B cell (primary cell): ENCODE data around the gene BTG3. TPM values are rescaled to one million over a fixed set of nuclear protein-coding genes. Genes with fewer than 3 reads are reported as not detected.

ENCODE experiments used
- ATAC-seq: fragments of 200-7000 bp; cut with Tn5 transposase; one replicate; pipeline ENCODE4 v1.10.0; 2021; ENCODE audit warnings: low read depth, mild to moderate bottlenecking, moderate number of reproducible peaks, moderate library complexity
- CTCF ChIA-PET: fragments of 350-600 bp; sonication (Branson Sonifier 250); formaldehyde crosslinking; loops from one replicate; lab custom pipeline; 2021; ENCODE audit warnings: antibody characterized with exemption, inconsistent platforms; lab: Charles Lee
- POLR2A ChIA-PET: fragments of 350-600 bp; sonication (Branson Sonifier 250); formaldehyde crosslinking; loops from one replicate; lab custom pipeline; 2021; ENCODE audit warnings: antibody characterized with exemption; lab: Charles Lee
- DNase-seq: peaks from one replicate; pipeline ENCODE4 v3.0.0; 2013
- H2AFZ ChIP-seq: 2 replicates; pipeline ENCODE4 v1.6.1; 2012; ENCODE audit warnings: mild to moderate bottlenecking, low read depth, low read length; ENCODE audit not compliant: insufficient read depth, poor library complexity, severe bottlenecking
- H3K27ac ChIP-seq, 2 donors: 1 replicate in 1 of 2; 2 replicates in 1 of 2; pipeline ENCODE4 v1.5.1; 2012 to 2013; ENCODE audit warnings: low read length in 2 of 2, mild to moderate bottlenecking in 2 of 2, moderate library complexity in 1 of 2
- H3K27me3 ChIP-seq, 4 experiments: fragments of 200-600 bp in 1 of 4; sonication (generic) in 1 of 4; replicated peaks in 1 of 4; 1 replicate in 2 of 4; 2 replicates in 2 of 4; pipeline versions ENCODE4 v1.6.1 to v1.7.0; 2013 to 2016; ENCODE audit warnings: low read length in 3 of 4, mild to moderate bottlenecking in 2 of 4, mixed read lengths in 1 of 4, moderate library complexity in 1 of 4; ENCODE audit not compliant: insufficient read depth in 4 of 4, control insufficient read depth in 3 of 4; ENCODE audit errors: control extremely low read depth in 1 of 4
- H3K36me3 ChIP-seq, 2 experiments: replicated peaks in 1 of 2; 1 replicate in 1 of 2; 2 replicates in 1 of 2; pipeline versions ENCODE4 v1.6.1 to v1.7.1; 2013; ENCODE audit warnings: low read length in 1 of 2; ENCODE audit not compliant: insufficient read depth in 2 of 2, control insufficient read depth in 1 of 2; ENCODE audit errors: control extremely low read depth in 1 of 2, extremely low read depth in 1 of 2
- H3K4me1 ChIP-seq, 2 donors: fragments of 200-600 bp in 1 of 2; sonication (generic) in 1 of 2; 1 replicate in 1 of 2; 2 replicates in 1 of 2; pipeline versions ENCODE4 v1.5.1 to v1.6.1; 2013 to 2017; ENCODE audit warnings: low read length in 2 of 2; ENCODE audit not compliant: control insufficient read depth in 2 of 2, insufficient read depth in 2 of 2
- H3K4me2 ChIP-seq: replicated peaks from 2 replicates; pipeline ENCODE3; 2012; ENCODE audit warnings: mild to moderate bottlenecking, low read depth, low read length; ENCODE audit not compliant: poor library complexity, severe bottlenecking
- H3K4me3 ChIP-seq, 5 experiments: fragments of 200-600 bp in 1 of 5; sonication (generic) in 1 of 5; 1 replicate in 3 of 5; 2 replicates in 2 of 5; pipeline versions ENCODE4 v1.5.1 to v1.7.0; 2011 to 2016; ENCODE audit warnings: low read length in 4 of 5, mild to moderate bottlenecking in 4 of 5, low read depth in 2 of 5, control low read depth in 1 of 5, moderate library complexity in 1 of 5; ENCODE audit not compliant: insufficient read depth in 1 of 5; ENCODE audit errors: control extremely low read depth in 1 of 5, extremely low read depth in 1 of 5
- H3K79me2 ChIP-seq: fragments of 200-600 bp; sonication (generic); one replicate; pipeline ENCODE4 v1.6.0; 2016; ENCODE audit warnings: low read length; ENCODE audit not compliant: control insufficient read depth, insufficient read depth
- H3K9ac ChIP-seq: fragments of 200-600 bp; sonication (generic); 2 replicates; pipeline ENCODE4 v1.6.1; 2017; ENCODE audit warnings: mild to moderate bottlenecking, low read length, moderate library complexity
- H3K9me3 ChIP-seq, 3 donors: one replicate each; pipeline versions ENCODE4 v1.6.1 to v1.7.1; 2013; ENCODE audit warnings: low read length in 2 of 3; ENCODE audit not compliant: control insufficient read depth in 2 of 3, insufficient read depth in 1 of 3; ENCODE audit errors: control extremely low read depth in 1 of 3
- H4K20me1 ChIP-seq: 2 replicates; pipeline ENCODE4 v1.6.0; 2012; ENCODE audit warnings: mild to moderate bottlenecking, low read length; ENCODE audit not compliant: insufficient read depth, control insufficient read depth, poor library complexity, severe bottlenecking
- H3K27ac Mint-ChIP-seq: one replicate; pipeline ENCODE4 v1.8.0; 2021; ENCODE audit warnings: mixed read lengths
- H3K27me3 Mint-ChIP-seq: one replicate; pipeline ENCODE4 v1.8.0; 2021; ENCODE audit warnings: mixed read lengths
- H3K4me1 Mint-ChIP-seq: one replicate; pipeline ENCODE4 v1.8.0; 2021; ENCODE audit warnings: mixed read lengths
- H3K4me3 Mint-ChIP-seq: one replicate; pipeline ENCODE4 v1.8.0; 2021; ENCODE audit warnings: mixed read lengths
- H3K9me3 Mint-ChIP-seq: one replicate; pipeline ENCODE4 v1.8.0; 2022; ENCODE audit warnings: mixed read lengths; ENCODE audit not compliant: insufficient read depth
- EZH2 ChIP-seq: IDR thresholded peaks from 2 replicates; pipeline ENCODE4 v1.6.1; 2012; ENCODE audit warnings: borderline replicate concordance, low read depth, mild to moderate bottlenecking, moderate library complexity, low read length; ENCODE audit not compliant: insufficient read depth, poor library complexity, severe bottlenecking
- WGBS: methylation state at CpG from one replicate; pipeline ENCODE4 v1.1.5; 2013; ENCODE audit warnings: missing lambda C conversion rate; ENCODE audit not compliant: insufficient coverage; 5-methylcytosine and 5-hydroxymethylcytosine counted together
- intact Hi-C: fragments of 100-400 bp; cut with micrococcal nuclease; formaldehyde crosslinking; loops from one replicate; pipeline ENCODE4 v1.10.0; 2022
- polyA plus RNA-seq: library from polyadenylated mRNA; depleted of rRNA; stranded (reverse); fragments of >200 nt; gene quantifications from 2 replicates; pipeline ENCODE4 v1.2.3, GENCODE V29; 2012
- total RNA-seq, 2 donors: library from RNA; stranded (reverse); fragments of 120-200 nt in 1 of 2; gene quantifications; 1 replicate in 1 of 2; 2 replicates in 1 of 2; pipeline versions ENCODE4 v1.2.3 to v1.2.4, GENCODE V29; 2013 to 2022
- TF ChIP-seq, protein P1 (sequence below): fragments of 200-600 bp; IDR thresholded peaks from one replicate; pipeline ENCODE4 v1.8.0; 2022; ENCODE audit warnings: antibody characterized with exemption, mild to moderate bottlenecking

Gene BTG3
- total and polyA plus RNA-seq, 2 donors (not counting 1 experiment from before 2014, with no cell fraction given) = 11.8 to 14.9 TPM

DNA sequence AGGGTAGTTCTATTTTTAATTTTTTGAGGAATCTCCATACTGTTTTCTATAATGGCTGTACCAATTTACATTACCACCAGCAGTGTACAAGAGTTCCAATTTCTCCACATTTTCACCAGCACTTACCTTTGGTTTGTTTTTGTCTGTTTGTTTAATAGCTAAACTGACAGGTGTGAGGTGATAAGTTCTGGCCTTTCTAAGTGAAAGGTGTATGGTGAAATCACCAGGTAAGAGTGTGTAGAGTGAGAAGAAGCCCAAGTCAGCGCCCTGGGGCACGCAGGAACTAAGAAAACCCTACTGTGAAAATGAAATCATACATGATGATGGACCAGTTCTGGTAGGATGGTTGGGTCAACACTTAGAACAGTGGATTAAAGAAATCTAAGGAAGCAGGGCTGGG is 34.5 kb downstream of the BTG3 start:
- WGBS = no CpG with 5 or more reads among the region's 2 CpGs
- TF ChIP-seq, protein P1, sequence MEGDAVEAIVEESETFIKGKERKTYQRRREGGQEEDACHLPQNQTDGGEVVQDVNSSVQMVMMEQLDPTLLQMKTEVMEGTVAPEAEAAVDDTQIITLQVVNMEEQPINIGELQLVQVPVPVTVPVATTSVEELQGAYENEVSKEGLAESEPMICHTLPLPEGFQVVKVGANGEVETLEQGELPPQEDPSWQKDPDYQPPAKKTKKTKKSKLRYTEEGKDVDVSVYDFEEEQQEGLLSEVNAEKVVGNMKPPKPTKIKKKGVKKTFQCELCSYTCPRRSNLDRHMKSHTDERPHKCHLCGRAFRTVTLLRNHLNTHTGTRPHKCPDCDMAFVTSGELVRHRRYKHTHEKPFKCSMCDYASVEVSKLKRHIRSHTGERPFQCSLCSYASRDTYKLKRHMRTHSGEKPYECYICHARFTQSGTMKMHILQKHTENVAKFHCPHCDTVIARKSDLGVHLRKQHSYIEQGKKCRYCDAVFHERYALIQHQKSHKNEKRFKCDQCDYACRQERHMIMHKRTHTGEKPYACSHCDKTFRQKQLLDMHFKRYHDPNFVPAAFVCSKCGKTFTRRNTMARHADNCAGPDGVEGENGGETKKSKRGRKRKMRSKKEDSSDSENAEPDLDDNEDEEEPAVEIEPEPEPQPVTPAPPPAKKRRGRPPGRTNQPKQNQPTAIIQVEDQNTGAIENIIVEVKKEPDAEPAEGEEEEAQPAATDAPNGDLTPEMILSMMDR = no peak
- no peak for TF ChIP-seq EZH2
- ATAC-seq (no peak), DNase-seq (no peak)
- POLR2A ChIA-PET = no interaction called here
- no peak overlapping the region for H3K4me3 Mint-ChIP-seq
- H3K4me3 ChIP-seq = no peak overlapping the region
- H3K27ac Mint-ChIP-seq = no peak overlapping the region
- no peaks in the 10 kb centered on the region for H3K27me3 ChIP-seq
- CTCF ChIA-PET = no interaction called here
- peaks cover 11% of the 10 kb centered on the region for H3K27me3 Mint-ChIP-seq
- no peaks in the 10 kb centered on the region for H3K79me2 ChIP-seq
- H3K4me1 Mint-ChIP-seq = no peaks in the 10 kb centered on the region
- H4K20me1 ChIP-seq = no peaks in the 10 kb centered on the region
- intact Hi-C loops = no loop called here
- H3K27ac ChIP-seq = no peak overlapping the region
- no peaks in the 10 kb centered on the region for H3K36me3 ChIP-seq
- no peaks in the 10 kb centered on the region for H3K4me1 ChIP-seq
- H3K9me3 Mint-ChIP-seq = no peaks in the 10 kb centered on the region
- no peaks in the 10 kb centered on the region for H3K9me3 ChIP-seq
- no peak overlapping the region for H3K9ac ChIP-seq
- no peak overlapping the region for H3K4me2 ChIP-seq
- H2AFZ ChIP-seq = no peak overlapping the region

DNA sequence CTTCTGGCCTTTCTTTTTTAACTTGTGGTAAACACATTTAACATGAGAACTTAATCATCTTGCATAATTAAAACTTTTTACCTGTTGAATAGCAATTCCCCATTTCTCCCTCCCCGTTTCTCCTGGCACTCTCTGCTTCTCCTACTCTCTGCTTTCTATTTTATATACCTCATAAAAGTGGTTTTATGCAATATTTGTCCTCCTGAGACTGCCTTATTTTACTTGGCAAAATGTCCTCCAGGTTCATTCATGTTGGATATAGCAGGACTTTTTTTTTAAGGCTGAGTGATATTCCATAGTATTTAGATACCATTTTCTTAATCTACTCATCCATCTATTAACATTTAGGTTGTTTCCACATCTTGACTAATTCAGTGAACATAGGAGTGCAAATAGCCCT is 35.0 kb downstream of the BTG3 start:
- CTCF ChIA-PET = no interaction called here
- no peaks in the 10 kb centered on the region for H3K36me3 ChIP-seq
- H3K9ac ChIP-seq = no peak overlapping the region
- no peak overlapping the region for H2AFZ ChIP-seq
- no CpG with 5 or more reads among the region's 1 CpG for WGBS
- no peak for TF ChIP-seq EZH2
- TF ChIP-seq, protein P1 = no peak
- H4K20me1 ChIP-seq = no peaks in the 10 kb centered on the region
- no peaks in the 10 kb centered on the region for H3K27me3 ChIP-seq
- peaks cover 11% of the 10 kb centered on the region for H3K27me3 Mint-ChIP-seq
- intact Hi-C loops = no loop called here
- H3K4me2 ChIP-seq = no peak overlapping the region
- ATAC-seq (no peak), DNase-seq (no peak)
- H3K4me1 ChIP-seq = no peaks in the 10 kb centered on the region
- no peak overlapping the region for H3K4me3 Mint-ChIP-seq
- no peaks in the 10 kb centered on the region for H3K9me3 Mint-ChIP-seq
- H3K27ac Mint-ChIP-seq = no peak overlapping the region
- H3K9me3 ChIP-seq = no peaks in the 10 kb centered on the region
- POLR2A ChIA-PET = no interaction called here
- no peaks in the 10 kb centered on the region for H3K4me1 Mint-ChIP-seq
- H3K79me2 ChIP-seq = no peaks in the 10 kb centered on the region
- no peak overlapping the region for H3K27ac ChIP-seq
- H3K4me3 ChIP-seq = no peak overlapping the region
